ENCODE measurements around the gene RBM3.
A peak's percentile ranks its signal among the peaks of the same experiment; 100 is the strongest.

The RBM3 gene

DNA sequence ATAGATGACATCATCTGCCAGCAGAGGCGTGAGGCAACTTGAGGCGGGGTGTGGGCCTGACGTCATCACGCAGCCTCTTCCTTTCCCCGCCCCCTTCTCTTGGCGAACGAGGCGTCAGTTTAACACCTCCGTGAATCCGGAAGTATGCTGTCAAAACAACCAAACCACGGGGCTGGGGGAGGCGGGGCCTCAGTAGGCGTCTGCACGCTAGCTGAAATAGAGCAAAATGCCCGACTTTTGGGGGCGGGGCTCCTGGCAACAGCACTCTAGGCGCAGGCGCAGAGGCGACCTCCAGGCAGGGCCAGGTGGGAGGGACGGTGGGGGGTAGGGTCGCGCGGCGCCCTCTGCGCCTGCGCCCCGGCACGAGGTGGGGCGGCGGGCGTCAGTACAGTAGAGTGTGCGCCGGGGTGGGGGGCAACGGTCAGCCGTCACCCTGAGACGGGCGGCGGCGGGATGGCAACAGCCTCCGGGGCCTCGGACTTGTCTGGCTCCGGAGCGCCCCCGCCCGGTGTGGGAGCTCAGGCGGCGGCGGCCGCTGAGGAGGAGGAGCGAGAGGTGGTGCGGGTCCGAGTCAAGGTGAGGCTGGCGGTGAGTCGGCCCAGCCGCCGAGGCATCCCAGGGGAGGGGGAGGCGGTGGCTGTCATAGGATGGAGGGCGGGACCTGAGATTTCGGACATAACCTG, 34.8 kb upstream of the RBM3 start, which contains the start of gene TBC1D25:
Gene TBC1D25 (plus strand): TSS at position 370 of the 683 bp plus-strand sequence. CDS start 84 bp downstream, at position 454.
- DNase-seq (ENCODE audit: low read depth in 1 of 2, low spot score in 1 of 2), result peak; percentile 91 to 98
- Histone ChIP-seq H3K27ac (replicated peaks) (peak within 1 kb of the TSS; percentile 74), H3K4me3 (replicated peaks; ENCODE audit: insufficient read depth, low read length) (peak within 1 kb of the TSS; percentile 66), H3K27me3 (ENCODE audit: insufficient read depth, poor library complexity, severe bottlenecking) (no peaks in the 10 kb centered on the region)
- TF ChIP-seq, protein P1, sequence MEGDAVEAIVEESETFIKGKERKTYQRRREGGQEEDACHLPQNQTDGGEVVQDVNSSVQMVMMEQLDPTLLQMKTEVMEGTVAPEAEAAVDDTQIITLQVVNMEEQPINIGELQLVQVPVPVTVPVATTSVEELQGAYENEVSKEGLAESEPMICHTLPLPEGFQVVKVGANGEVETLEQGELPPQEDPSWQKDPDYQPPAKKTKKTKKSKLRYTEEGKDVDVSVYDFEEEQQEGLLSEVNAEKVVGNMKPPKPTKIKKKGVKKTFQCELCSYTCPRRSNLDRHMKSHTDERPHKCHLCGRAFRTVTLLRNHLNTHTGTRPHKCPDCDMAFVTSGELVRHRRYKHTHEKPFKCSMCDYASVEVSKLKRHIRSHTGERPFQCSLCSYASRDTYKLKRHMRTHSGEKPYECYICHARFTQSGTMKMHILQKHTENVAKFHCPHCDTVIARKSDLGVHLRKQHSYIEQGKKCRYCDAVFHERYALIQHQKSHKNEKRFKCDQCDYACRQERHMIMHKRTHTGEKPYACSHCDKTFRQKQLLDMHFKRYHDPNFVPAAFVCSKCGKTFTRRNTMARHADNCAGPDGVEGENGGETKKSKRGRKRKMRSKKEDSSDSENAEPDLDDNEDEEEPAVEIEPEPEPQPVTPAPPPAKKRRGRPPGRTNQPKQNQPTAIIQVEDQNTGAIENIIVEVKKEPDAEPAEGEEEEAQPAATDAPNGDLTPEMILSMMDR (IDR thresholded peaks at IDR 0.05; ENCODE audit: insufficient read depth, low read length), result no peak
- TF ChIP-seq, protein P2, sequence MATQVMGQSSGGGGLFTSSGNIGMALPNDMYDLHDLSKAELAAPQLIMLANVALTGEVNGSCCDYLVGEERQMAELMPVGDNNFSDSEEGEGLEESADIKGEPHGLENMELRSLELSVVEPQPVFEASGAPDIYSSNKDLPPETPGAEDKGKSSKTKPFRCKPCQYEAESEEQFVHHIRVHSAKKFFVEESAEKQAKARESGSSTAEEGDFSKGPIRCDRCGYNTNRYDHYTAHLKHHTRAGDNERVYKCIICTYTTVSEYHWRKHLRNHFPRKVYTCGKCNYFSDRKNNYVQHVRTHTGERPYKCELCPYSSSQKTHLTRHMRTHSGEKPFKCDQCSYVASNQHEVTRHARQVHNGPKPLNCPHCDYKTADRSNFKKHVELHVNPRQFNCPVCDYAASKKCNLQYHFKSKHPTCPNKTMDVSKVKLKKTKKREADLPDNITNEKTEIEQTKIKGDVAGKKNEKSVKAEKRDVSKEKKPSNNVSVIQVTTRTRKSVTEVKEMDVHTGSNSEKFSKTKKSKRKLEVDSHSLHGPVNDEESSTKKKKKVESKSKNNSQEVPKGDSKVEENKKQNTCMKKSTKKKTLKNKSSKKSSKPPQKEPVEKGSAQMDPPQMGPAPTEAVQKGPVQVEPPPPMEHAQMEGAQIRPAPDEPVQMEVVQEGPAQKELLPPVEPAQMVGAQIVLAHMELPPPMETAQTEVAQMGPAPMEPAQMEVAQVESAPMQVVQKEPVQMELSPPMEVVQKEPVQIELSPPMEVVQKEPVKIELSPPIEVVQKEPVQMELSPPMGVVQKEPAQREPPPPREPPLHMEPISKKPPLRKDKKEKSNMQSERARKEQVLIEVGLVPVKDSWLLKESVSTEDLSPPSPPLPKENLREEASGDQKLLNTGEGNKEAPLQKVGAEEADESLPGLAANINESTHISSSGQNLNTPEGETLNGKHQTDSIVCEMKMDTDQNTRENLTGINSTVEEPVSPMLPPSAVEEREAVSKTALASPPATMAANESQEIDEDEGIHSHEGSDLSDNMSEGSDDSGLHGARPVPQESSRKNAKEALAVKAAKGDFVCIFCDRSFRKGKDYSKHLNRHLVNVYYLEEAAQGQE (IDR thresholded peaks at IDR 0.05; ENCODE audit: insufficient replicate concordance, low read depth), result no peak
- TF ChIP-seq POLR2AphosphoS5 (IDR thresholded peaks at IDR 0.05; ENCODE audit: low read depth), result no peak
- no peak; the same call in 1 of the 2 replicates for TF ChIP-seq SPI1 (IDR thresholded peaks at IDR 0.05; ENCODE audit: borderline replicate concordance, low read depth)
- no peak for TF ChIP-seq GABPA (IDR thresholded peaks at IDR 0.05; ENCODE audit: low read depth)

DNA sequence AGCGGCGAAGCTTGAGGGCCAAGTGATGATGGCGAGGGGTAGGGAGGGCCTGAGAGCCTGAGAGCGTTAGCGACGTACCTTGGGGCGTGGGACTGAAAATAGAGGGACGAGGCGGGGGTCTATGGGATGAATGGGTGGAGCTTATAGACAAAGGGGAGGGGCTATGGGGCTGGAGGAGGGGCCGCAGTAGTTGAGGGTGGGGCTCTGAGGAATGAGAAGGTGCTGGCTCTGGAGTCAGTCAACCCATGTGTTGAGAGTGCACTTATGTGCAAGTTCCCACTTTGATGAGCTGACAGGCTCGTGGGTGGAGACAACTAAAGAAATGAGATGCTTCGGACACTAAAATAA, 34.3 kb upstream of the RBM3 start:
- H3K27me3 ChIP-seq (ENCODE audit: insufficient read depth, poor library complexity, severe bottlenecking), result no peaks in the 10 kb centered on the region
- peak in 1 of 2 experiments; percentile 34 for DNase-seq (ENCODE audit: low read depth in 1 of 2, low spot score in 1 of 2)
- TF ChIP-seq POLR2AphosphoS5 (IDR thresholded peaks at IDR 0.05; ENCODE audit: low read depth) (no peak), GABPA (IDR thresholded peaks at IDR 0.05; ENCODE audit: low read depth) (no peak), SPI1 (IDR thresholded peaks at IDR 0.05; ENCODE audit: borderline replicate concordance, low read depth) (no peak)
- TF ChIP-seq, protein P1 (IDR thresholded peaks at IDR 0.05; ENCODE audit: insufficient read depth, low read length), result no peak
- TF ChIP-seq, protein P2 (IDR thresholded peaks at IDR 0.05; ENCODE audit: insufficient replicate concordance, low read depth), result no peak
- peak overlapping the region; percentile 66 for H3K4me3 ChIP-seq (replicated peaks; ENCODE audit: insufficient read depth, low read length)
- peak overlapping the region; percentile 74 for H3K27ac ChIP-seq (replicated peaks)

DNA sequence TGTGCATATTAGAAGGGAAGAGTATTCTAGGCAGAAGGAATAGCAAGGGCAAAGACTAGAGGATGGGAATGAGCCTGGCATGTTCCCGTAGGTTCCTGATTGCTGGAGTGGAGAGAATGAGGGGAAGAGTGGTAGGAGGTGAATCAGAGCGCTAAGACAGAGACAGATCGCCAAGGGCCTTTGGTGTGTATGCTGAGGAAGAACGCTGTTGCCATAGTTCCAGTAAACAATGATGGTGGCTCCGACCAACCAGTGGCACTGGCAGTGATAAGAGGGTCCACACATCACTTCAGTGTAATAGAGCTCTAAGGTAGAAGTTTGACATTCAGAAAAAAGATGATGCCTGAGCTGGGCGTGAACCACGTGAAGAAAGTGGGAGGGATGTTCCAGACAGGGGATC, 33.8 kb upstream of the RBM3 start:
- Histone ChIP-seq H3K4me3 (replicated peaks; ENCODE audit: insufficient read depth, low read length) (peak overlapping the region; percentile 66), H3K27ac (replicated peaks) (peak overlapping the region; percentile 74; the same call in 1 of the 2 replicates), H3K27me3 (ENCODE audit: insufficient read depth, poor library complexity, severe bottlenecking) (no peaks in the 10 kb centered on the region)
- DNase-seq (ENCODE audit: low read depth in 1 of 2, low spot score in 1 of 2), result no peak
- TF ChIP-seq, protein P1 (IDR thresholded peaks at IDR 0.05; ENCODE audit: insufficient read depth, low read length), result no peak
- TF ChIP-seq GABPA (IDR thresholded peaks at IDR 0.05; ENCODE audit: low read depth), result no peak
- no peak for TF ChIP-seq SPI1 (IDR thresholded peaks at IDR 0.05; ENCODE audit: borderline replicate concordance, low read depth)
- TF ChIP-seq, protein P2 (IDR thresholded peaks at IDR 0.05; ENCODE audit: insufficient replicate concordance, low read depth), result no peak
